GM21381 (cell line): ENCODE data around the gene PCDHA11.
"Not testable (repeated sequence)": the region's sequence is repeated elsewhere in the genome, so short reads cannot be mapped to it uniquely, and the experiment has no call there.

Experiments used
- ATAC-seq: cut with Tn5 transposase; IDR thresholded peaks from one replicate; pipeline ENCODE4 v1.9.1; 2021; ENCODE audit warnings: mild to moderate bottlenecking, moderate library complexity; ENCODE audit not compliant: unreplicated experiment

Gene PCDHA11

DNA sequence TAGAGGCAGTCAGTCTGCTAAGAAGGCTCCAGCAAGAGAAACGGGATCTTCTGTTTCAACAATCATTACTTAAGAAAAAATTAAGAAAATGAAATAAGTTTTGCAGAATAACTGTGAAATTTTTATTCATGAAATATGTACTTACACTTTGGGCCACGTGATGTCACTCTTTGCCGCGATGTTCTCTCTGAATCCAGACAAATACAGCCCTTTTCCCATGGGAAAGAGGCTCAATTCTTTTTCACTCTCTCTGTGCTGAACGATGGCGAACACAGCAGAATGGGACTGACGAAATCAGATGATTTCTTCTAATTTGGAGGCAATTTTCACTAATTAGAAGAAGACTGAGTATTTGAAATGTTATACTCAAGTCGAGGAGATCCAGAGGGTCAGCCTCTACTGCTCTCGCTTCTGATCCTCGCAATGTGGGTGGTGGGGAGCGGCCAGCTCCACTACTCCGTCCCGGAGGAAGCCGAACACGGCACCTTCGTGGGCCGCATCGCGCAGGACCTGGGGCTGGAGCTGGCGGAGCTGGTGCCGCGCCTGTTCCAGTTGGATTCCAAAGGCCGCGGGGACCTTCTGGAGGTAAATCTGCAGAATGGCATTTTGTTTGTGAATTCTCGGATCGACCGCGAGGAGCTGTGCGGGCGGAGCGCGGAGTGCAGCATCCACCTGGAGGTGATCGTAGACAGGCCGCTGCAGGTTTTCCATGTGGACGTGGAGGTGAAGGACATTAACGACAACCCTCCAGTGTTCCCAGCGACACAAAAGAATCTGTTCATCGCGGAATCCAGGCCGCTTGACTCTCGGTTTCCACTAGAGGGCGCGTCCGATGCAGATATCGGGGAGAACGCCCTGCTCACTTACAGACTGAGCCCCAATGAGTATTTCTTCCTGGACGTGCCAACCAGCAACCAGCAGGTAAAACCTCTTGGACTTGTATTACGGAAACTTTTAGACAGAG lies 20.3 kb upstream of the PCDHA11 start, which contains the start of gene PCDHA9:
TSS of gene PCDHA9 (plus strand) at position 244 of the 964 bp plus-strand sequence. CDS start at position 358, 114 bp downstream.
- ATAC-seq: not testable (repeated sequence)

DNA sequence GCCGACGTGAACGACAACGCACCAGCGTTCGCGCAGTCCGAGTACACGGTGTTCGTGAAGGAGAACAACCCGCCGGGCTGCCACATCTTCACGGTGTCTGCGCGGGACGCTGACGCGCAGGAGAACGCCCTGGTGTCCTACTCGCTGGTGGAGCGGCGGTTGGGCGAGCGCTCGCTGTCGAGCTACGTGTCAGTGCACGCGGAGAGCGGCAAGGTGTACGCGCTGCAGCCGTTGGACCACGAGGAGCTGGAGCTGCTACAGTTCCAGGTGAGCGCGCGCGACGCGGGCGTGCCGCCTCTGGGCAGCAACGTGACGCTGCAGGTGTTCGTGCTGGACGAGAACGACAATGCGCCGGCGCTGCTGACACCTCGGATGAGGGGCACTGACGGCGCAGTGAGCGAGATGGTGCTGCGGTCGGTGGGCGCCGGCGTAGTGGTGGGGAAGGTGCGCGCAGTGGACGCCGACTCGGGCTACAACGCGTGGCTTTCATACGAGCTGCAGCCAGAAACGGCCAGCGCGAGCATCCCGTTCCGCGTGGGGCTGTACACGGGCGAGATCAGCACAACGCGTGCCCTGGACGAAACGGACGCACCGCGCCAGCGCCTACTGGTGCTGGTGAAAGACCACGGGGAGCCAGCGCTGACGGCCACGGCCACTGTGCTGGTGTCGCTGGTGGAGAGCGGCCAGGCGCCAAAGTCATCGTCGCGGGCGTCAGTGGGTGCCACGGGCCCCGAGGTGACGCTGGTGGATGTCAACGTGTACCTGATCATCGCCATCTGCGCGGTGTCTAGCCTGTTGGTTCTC lies 18.7 kb upstream of the PCDHA11 start:
- ATAC-seq: not testable (repeated sequence)

DNA sequence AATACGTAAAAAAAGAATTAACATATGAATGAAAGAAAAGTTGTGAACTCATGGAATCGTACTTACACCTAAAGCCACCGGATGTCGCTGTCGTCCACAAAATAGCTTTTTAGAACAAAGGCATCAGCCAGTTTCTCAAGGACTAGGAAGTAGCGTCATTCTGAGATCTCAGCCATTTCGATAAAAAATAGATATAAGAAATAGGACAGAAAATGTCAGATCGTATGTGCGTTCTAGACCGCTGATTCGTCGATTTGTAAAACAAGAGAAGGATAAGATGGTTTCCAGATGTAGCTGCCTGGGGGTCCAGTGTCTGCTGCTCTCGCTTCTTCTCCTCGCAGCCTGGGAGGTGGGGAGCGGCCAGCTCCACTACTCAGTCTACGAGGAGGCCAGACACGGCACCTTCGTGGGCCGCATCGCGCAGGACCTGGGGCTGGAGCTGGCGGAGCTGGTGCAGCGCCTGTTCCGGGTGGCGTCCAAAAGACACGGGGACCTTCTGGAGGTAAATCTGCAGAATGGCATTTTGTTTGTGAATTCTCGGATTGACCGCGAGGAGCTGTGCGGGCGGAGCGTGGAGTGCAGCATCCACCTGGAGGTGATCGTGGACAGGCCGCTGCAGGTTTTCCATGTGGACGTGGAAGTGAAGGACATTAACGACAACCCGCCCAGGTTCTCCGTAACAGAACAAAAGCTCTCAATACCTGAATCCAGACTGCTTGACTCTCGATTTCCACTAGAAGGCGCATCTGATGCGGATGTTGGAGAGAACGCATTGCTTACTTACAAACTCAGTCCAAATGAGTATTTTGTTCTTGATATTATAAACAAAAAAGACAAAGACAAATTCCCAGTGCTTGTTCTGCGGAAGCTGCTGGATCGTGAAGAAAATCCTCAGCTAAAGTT lies 12.7 kb upstream of the PCDHA11 start, which contains the start of gene PCDHA10:
TSS of gene PCDHA10 (plus strand) at position 126 of the 903 bp plus-strand sequence. CDS start at position 278, 152 bp downstream.
- ATAC-seq: no peak

DNA sequence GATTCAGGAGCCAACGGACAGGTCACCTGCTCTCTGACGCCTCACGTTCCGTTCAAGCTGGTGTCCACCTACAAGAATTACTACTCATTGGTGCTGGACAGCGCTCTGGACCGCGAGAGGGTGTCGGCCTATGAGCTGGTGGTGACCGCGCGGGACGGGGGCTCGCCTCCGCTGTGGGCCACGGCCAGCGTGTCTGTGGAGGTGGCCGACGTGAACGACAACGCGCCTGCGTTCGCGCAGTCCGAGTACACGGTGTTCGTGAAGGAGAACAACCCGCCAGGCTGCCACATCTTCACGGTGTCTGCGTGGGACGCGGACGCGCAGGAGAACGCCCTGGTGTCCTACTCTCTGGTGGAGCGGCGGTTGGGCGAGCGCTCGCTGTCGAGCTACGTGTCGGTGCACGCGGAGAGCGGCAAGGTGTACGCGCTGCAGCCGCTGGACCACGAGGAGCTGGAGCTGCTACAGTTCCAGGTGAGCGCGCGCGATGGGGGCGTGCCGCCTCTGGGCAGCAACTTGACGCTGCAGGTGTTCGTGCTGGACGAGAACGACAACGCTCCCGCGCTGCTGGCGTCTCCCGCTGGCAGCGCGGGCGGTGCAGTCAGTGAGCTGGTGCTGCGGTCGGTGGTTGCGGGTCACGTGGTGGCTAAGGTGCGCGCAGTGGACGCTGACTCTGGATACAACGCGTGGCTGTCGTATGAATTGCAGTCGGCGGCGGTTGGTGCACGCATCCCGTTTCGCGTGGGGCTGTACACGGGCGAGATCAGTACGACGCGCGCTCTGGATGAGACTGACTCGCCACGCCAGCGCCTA lies 11.4 kb upstream of the PCDHA11 start:
- no peak for ATAC-seq

DNA sequence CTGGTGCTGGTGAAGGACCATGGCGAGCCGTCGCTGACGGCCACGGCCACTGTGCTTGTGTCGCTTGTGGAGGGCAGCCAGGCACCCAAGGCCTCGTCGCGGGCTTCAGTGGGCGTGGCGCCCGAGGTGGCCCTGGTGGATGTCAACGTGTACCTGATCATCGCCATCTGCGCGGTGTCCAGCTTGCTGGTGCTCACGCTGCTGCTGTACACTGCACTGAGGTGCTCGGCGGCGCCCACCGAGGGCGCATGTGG lies 10.8 kb upstream of the PCDHA11 start:
- no peak for ATAC-seq

DNA sequence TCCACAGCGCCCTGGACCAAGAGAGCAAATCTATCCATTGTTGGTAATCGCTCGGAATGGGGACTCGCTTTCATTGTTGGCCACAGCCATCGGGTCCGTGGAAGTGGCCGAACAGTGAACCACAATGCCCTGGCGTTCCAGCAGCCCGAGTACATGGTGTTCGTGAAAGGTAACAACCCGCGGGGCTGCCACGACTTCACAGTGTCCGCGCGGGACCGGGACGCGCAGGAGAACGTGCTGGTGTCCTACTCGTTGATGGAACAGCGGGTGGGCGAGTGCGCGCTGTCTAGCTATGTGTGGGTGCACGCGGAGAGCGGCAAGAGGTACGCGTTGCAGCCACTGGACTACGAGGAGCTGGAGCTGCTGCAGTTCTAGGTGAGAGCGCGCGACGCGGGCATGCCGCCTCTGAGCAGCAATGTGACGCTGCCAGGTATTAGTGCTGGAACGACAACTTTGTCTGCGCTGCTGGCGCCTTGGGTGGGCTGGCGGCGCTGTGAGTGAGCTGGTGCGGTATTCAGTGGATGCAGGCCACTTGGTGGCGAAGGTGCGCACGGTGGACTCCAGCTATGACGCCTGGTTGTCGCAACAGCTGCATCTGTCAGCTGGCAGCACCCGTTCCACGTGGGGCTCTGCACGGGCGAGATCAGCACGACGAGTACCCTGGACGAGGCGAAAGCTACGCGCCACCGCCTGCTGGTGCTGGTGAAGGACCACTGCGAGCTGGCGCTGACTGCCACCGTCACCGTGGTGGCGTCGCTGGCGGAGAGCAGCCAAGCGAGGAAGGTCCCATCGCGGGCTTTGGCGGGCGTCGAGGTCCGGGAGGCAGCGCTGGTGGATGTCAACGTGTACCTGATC lies 6.1 kb upstream of the PCDHA11 start:
- ATAC-seq: no peak

DNA sequence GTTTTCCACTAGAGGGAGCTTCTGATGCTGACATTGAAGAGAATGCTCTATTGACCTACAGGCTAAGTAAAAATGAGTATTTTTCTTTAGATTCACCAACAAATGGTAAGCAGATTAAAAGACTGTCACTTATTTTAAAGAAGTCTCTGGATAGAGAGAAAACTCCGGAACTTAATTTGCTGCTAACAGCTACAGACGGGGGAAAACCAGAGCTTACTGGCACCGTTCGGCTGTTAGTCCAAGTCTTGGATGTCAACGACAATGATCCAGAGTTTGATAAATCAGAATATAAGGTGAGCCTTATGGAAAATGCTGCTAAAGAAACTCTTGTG lies 764 bp downstream of the PCDHA11 start:
- ATAC-seq: no peak

DNA sequence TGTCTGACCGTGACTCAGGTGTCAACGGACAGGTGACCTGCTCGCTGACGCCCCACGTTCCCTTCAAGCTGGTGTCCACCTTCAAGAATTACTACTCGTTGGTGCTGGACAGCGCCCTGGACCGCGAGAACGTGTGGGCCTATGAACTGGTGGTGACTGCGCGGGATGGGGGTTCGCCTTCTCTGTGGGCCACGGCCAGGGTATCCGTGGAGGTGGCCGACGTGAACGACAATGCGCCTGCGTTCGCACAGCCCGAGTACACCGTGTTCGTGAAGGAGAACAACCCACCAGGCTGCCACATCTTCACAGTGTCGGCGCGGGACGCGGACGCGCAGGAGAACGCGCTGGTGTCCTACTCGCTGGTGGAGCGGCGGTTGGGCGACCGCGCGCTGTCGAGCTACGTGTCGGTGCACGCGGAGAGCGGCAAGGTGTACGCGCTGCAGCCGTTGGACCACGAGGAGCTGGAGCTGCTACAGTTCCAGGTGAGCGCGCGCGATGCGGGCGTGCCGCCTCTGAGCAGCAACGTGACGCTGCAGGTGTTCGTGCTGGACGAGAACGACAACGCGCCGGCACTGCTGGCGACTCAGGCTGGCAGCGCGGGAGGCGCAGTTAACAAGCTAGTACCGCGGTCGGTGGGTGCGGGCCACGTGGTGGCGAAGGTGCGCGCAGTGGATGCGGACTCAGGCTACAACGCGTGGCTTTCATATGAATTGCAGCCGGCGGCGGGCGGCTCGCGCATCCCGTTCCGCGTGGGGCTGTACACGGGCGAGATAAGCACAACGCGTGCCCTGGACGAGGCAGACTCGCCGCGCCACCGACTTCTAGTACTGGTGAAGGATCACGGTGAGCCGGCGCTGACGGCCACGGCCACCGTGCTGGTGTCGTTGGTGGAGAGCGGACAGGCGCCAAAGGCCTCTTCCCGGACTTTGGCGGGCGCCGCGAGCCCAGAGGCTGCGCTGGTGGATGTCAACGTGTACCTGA lies 1.8 kb downstream of the PCDHA11 start:
- ATAC-seq: no peak

DNA sequence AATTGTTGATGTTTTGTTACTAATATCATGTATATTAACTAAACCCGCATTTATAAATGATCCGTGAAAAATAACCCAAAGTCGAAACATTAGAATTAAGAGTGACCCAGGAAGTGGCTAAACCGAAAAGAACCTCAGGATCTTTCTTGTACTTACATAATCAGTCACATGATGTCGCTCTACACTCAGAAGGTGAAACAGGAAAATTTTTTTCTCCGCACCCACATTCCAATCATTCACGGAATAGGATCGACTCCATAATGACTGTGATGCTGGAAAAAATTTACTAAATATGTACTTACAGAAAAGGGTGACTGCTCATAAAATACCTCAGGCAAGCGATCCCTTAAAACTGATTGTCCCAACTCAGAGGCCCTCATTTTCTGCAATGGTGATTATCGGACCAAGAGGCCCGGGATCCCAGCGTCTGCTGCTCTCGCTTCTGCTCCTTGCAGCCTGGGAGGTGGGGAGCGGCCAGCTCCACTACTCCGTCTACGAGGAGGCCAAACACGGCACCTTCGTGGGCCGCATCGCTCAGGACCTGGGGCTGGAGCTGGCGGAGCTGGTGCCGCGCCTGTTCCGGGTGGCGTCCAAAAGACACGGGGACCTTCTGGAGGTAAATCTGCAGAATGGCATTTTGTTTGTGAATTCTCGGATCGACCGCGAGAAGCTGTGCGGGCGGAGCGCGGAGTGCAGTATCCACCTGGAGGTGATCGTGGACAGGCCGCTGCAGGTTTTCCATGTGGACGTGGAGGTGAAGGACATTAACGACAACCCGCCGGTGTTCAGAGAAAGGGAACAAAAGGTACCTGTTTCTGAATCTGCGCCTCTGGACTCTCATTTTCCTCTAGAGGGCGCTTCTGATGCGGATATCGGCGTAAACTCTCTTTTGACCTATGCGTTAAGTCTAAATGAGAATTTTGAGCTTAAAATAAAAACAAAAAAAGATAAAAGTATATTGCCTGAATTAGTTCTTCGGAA lies 6.6 kb downstream of the PCDHA11 start, which contains the start of gene PCDHA12:
TSS of gene PCDHA12 (plus strand) at position 224 of the 981 bp plus-strand sequence. CDS start at position 389, 165 bp downstream.
- ATAC-seq: no peak

DNA sequence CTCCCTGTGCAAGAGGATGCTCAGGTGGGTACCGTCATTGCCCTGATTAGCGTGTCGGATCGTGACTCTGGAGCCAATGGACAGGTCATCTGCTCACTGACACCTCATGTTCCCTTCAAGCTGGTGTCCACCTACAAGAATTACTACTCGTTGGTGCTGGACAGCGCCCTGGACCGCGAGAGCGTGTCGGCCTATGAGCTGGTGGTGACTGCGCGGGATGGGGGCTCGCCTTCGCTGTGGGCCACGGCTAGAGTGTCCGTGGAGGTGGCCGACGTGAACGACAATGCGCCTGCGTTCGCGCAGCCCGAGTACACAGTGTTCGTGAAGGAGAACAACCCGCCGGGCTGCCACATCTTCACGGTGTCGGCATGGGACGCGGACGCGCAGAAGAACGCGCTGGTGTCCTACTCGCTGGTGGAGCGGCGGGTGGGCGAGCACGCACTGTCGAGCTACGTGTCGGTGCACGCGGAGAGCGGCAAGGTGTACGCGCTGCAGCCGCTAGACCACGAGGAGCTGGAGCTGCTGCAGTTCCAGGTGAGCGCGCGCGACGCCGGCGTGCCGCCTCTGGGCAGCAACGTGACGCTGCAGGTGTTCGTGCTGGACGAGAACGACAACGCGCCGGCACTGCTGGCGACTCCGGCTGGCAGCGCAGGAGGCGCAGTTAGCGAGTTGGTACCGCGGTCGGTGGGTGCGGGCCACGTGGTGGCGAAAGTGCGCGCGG lies 7.9 kb downstream of the PCDHA11 start:
- ATAC-seq: not testable (repeated sequence)

DNA sequence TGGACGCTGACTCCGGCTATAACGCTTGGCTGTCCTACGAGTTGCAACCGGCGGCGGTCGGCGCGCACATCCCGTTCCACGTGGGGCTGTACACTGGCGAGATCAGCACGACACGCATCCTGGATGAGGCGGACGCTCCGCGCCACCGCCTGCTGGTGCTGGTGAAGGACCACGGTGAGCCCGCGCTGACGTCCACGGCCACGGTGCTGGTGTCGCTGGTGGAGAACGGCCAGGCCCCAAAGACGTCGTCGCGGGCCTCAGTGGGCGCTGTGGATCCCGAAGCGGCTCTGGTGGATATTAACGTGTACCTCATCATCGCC lies 8.5 kb downstream of the PCDHA11 start:
- no peak for ATAC-seq

DNA sequence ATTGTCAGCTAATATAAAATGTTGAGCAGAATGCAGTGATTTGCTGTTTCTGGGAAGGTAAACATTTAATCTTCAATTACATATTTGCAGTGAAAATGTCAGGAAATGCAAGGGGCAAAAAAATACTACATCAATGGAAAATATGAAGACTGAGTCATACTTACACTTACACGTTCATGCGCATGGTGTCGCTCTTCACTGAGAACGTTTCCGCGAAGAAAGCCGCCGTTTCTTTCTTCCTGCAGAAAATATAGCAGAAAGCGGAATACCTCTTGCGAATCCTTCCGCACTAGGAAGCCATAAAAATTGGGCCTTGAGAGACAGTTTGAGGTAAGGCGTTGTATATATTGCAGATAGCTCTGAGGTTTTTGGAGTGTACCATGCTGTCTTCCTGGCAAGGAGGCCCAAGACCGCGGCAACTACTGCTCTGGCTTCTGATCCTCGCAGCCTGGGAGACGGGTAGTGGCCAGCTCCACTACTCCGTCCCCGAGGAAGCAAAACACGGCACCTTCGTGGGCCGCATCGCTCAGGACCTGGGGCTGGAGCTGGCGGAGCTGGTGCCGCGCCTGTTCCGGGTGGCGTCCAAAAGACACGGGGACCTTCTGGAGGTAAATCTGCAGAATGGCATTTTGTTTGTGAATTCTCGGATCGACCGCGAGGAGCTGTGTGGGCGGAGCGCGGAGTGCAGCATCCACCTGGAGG lies 13.3 kb downstream of the PCDHA11 start, which contains the start of gene PCDHA13:
TSS of gene PCDHA13 (plus strand) at position 236 of the 702 bp plus-strand sequence. CDS start at position 381, 145 bp downstream.
- ATAC-seq: no peak

DNA sequence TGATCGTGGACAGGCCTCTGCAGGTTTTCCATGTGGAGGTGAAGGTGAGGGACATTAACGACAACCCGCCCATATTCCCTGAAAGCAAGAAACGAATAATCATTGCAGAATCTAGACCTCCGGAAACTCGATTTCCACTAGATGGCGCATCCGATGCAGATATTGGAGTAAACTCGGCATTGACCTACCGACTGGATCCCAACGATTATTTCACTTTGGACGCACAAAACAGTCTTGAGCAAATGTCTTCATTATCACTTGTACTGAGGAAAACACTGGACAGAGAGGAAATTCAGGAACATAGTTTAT lies 13.8 kb downstream of the PCDHA11 start:
- no peak for ATAC-seq

DNA sequence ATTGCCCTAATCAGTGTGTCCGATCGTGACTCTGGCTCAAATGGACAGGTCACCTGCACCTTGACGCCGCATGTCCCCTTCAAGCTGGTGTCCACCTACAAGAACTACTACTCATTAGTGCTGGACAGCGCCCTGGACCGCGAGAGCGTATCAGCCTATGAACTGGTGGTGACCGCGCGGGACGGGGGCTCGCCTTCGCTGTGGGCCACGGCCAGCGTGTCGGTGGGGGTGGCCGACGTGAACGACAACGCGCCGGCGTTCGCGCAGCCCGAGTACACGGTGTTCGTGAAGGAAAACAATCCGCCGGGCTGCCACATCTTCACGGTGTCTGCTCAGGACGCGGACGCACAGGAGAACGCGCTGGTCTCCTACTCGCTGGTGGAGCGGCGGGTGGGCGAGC lies 14.6 kb downstream of the PCDHA11 start:
- ATAC-seq: no peak

DNA sequence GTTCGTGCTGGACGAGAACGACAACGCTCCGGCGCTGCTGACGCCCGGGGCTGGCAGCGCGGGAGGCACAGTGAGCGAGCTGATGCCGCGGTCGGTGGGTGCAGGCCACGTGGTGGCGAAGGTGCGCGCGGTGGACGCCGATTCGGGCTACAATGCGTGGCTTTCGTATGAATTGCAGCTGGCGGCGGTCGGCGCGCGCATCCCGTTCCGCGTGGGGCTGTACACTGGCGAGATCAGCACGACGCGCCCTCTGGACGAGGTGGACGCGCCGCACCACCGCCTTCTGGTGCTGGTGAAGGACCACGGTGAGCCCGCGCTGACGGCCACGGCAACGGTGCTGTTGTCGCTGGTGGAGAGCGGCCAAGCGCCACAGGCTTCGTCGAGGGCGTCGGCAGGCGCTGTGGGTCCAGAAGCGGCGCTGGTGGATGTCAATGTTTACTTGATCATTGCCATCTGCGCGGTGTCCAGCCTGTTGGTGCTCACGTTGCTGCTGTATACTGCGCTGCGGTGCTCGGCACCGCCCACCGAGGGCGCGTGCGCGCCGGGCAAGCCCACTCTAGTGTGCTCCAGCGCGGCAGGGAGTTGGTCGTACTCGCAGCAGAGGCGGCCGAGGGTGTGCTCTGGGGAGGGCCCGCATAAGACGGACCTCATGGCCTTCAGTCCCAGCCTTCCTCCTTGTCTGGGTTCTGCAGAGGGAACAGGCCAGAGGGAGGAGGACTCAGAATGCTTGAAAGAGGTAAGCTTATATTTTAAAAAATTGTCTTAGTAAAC lies 15.4 kb downstream of the PCDHA11 start:
- ATAC-seq: no peak
